GM19238 (cell line): Measurements from ENCODE around the gene MGLL.
"Not testable (repeated sequence)": the region's sequence is repeated elsewhere in the genome, so short reads cannot be mapped to it uniquely, and the experiment has no call there.

ENCODE experiments used
- DNase-seq: peaks from one replicate; pipeline ENCODE4 v3.0.0; 2011; ENCODE audit warnings: low spot score; ENCODE audit not compliant: insufficient read length

The MGLL gene

GRCh38 chr3:127690823-127691452 lies 131.4 kb downstream of the MGLL start:
- no peak for DNase-seq

GRCh38 chr3:127690106-127690505 lies 132.2 kb downstream of the MGLL start:
- DNase-seq, result no peak

DNA sequence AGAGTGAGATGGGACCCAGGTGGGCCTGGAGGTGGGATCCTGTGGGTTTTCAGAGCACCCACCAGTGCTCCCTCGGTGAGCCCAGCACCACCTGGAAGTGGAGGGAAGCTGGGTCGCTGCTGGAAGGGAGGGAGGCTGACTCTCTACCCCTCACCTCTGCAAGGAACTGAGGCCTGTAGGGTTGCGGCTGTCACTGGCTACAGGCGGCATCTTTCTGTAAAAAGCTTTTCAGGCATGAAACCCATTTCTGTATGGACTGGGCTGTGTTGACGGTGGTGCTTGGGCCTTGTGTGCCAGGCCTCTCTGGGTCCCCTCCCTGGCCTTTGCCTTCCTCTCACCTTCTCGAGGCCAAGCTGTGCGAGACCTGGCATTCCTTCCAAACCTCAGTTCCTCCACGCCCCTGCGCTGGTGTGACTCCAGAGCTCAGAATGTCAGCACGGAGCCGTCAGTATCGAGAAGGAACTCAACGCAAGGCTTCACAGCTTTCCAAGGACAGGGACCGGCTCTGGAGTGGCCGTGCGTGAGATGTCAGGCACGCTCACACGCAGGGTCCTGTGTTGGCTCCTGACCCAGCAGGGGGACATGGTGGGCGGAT lies 133.0 kb downstream of the MGLL start:
- no peak for DNase-seq

DNA sequence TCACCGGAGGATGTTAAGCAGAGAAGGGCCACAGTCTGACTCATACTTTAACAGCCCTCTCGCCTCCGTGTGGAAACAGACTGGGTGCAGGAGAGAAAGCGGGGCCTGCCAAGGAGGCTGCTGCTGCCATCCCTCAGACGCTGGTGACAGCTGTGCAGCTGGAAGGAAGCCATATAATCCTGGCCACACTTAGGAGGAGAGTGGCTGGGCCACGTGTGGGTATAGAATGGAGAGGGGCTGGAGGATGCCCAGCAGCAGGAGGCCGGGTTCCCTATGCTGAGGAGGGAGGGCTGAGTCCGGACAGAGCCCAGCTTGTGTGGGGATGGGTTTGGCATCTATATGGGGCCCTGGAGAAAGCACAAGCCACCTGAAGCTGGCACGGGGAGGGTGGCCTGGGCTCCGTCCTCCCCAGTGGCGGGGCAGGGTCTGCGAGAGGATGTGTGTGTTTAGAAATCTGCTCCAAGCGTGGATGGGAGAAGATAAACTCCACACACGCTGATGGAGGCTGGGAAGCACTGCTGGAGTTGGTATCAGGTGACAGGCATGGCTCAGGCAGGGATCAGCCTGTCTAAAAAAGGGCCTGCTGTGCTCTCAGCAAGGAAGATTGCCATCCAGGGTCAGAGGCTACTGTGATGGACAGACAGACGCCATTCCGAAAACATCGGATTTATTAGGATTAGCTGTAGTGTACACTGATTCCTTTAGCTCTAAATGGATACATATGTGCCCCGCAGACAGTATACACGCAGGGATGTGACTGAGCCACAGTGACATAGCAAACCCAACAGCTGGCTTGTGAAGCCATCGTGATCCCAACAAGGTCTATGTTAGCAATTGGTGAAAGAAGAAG lies 133.7 kb downstream of the MGLL start:
- no peak for DNase-seq

DNA sequence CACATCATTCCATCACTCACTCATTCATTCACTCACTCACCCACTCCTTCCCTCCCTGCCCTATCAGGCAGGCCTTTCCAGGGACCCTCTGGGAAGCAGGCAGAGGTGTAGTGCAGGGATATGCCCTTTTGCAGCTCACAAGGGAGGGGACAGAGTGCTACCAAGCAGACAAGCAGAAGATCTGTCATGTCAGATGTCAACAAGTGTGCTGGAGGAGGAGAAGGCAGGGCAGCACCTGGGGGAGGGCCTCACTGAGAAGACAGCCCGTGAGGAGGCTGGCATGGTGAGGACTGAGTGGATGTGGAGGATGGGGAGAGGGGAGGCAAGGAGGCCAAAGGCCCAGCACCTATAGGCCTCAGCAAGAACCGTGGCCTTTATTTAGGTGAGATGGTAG lies 134.3 kb downstream of the MGLL start:
- no peak for DNase-seq

GRCh38 chr3:127687228-127687737 lies 135.0 kb downstream of the MGLL start:
- DNase-seq, result no peak

DNA sequence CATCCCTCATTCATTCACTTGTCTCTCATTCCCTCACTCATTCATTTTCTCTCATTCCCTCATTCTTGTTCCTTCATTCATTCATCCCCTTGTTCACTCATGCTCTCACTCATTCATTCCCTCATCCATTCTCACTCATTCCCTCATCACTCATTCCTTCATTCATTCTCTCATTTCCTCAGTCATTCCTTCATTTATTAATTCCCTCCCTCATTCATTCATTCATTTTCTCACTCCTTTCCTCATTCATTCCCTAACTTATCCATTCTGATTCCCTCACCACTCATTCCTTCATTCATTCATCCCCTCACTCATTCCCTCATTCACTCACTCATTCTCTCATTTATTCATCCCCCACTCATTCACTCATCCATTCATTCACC lies 135.8 kb downstream of the MGLL start:
- DNase-seq, result no peak

DNA sequence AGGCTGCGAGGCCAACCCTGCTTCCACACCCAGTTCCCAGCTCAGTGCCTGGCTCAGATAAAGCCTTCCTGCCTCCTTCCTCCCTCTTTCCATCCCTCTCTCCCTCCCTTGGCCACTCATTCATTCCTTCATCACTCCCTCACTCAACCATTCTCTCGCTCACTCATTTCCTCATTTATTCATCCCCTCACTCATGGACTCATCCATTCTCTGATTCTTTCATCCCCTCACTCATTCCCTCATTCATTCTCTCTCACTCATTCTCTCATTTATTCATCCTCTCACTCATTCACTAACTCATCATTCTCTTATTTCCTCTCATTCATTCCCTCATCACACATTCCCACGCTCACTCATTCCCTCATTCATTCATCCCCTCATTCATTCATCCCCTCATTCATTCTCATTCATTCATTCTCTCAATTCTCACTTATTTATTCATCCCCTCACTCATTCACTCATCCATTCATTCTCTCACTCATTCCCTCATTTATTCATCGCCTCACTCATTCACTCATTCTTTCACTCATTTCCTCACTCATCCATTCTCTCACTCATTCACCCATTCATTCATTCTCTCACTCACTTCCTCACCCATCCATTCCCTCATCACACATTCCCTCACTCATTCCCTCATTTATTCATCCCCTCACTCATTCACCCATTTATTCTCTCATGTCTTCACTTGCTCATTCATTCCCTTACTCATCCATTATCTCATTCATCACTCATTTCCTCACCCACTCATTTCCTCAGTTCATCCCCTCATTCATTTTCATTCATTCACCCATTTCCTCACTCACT lies 136.4 kb downstream of the MGLL start:
- no peak for DNase-seq

DNA sequence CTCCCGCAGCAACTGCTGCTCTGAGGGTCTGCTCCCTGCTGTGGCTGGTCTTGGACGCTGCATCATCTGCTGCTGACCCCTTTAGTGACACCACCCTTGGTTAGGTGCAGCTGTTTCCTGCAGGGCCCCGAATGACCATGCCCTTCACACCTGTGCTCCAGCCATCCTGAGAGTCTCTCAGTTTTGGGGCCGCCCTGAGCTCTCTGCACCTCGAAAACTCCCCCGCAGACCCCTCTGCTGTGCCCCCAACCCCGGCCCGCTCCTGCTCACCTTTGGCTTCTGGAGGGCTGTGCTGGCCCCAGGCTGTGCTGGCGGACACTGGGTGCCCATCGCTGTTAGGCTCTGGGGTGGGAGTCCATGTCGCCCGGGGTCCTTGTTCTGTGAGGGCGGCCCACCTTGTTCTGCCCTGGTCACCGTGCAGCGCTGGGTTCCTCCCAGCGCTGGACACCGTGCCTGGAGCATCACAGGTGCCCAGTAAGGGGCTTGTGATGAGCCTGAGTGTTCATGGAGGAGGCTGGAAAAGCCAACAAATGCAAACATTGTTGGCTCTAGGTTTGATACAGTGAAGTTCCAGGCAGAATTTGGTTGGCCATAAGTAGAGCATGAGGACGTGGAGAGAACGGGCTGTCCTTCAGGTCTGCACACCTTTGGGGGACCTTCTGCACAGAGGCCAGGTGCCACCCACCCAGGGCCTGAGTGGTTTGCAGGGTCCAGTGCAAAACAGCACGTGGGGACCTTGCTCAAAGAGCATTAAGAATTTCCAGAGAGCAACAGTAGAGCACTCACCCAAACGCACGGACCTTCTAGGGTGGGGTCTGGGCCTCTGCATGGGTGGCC lies 137.2 kb downstream of the MGLL start:
- DNase-seq, result no peak

- DNase-seq, result no peak
These were observed 139.8 kb downstream of the MGLL start for GRCh38 chr3:127682561-127682960.

- DNase-seq, result not testable (repeated sequence)
These were observed 140.2 kb downstream of the MGLL start for GRCh38 chr3:127682175-127682554.

DNA sequence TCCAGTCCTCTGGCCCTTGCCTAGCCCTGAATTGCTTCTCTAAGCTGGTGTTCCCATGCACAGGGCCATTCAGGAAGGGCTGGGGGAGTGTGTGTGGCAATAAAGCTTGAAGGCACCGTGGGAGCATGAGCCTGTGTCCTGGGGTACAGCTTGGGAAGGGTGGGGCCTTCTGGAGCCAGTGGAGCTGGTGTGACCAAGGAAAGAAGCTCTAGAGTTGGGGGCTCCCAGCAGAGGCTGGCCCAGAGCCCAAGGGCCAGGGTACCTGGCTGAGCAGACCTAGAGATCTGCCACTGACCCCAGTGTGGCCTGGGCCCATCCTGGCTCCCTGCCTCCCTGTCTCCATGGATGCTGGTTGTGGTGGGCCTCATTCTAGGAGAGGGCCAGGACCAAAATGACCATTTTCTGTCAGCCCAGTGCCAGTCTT lies 141.5 kb downstream of the MGLL start:
- no peak for DNase-seq

GRCh38 chr3:127680146-127680661 lies 142.1 kb downstream of the MGLL start:
- DNase-seq, result no peak

- DNase-seq, result no peak
These were observed 142.7 kb downstream of the MGLL start for GRCh38 chr3:127679534-127680145.

GRCh38 chr3:127678611-127679533 lies 143.4 kb downstream of the MGLL start:
- no peak for DNase-seq

DNA sequence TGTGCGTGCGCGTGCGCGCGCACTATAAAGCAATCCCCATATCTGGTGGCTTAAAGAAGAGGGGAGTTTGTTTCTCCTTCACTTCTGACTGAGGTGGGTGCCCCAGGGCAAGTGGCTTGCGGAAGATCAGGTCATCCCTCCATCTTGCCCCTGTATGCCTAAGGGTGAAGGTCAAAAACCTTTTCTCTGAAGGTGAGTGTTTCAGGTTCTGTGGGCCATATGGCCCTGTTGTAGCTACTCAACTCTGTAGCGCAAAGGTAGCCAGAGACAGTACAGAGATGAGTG lies 144.1 kb downstream of the MGLL start:
- DNase-seq, result no peak

- no peak for DNase-seq
These were observed 144.6 kb downstream of the MGLL start for GRCh38 chr3:127677541-127678314.

GRCh38 chr3:127676921-127677351 lies 145.4 kb downstream of the MGLL start:
- DNase-seq, result no peak
